Skeletal muscle cell (primary cell): Measurements from ENCODE around the gene FGD3.

Experiments used
- DNase-seq: peaks from one replicate; pipeline ENCODE4 v3.0.0-alpha.2; 2010; ENCODE audit warnings: low read depth
- H3K4me3 ChIP-seq: 2 replicates; pipeline ENCODE4 v1.5.1; 2011; ENCODE audit warnings: low read depth, mild to moderate bottlenecking, control low read depth, low read length, moderate library complexity

FGD3 gene

GRCh38 chr9:93082841-93083411, 135.6 kb downstream of the FGD3 start:
- DNase-seq: no peak
- H3K4me3 ChIP-seq: no peak overlapping the region

- no peak for DNase-seq
- H3K4me3 ChIP-seq: no peak overlapping the region
These were observed 136.5 kb downstream of the FGD3 start for GRCh38 chr9:93083592-93084470.

- DNase-seq: no peak
- H3K4me3 ChIP-seq: no peak overlapping the region
These were observed 137.2 kb downstream of the FGD3 start for GRCh38 chr9:93084471-93084881.

- no peak overlapping the region for H3K4me3 ChIP-seq
- DNase-seq: no peak
These were observed 138.4 kb downstream of the FGD3 start for GRCh38 chr9:93085676-93086075.
